AG04449 (cell line): ENCODE measurements around the gene P2RX7.

Experiments used
- CTCF ChIA-PET: fragments of 350-600 bp; formaldehyde crosslinking; extraction: SDS; loops from one replicate; lab custom pipeline; 2021; ENCODE audit warnings: antibody characterized with exemption; lab: Yijun Ruan, JAX
- POLR2A ChIA-PET: fragments of 400-600, 350-600 bp; formaldehyde crosslinking; extraction: SDS; loops from one replicate; lab custom pipeline; 2020; ENCODE audit warnings: antibody characterized with exemption, inconsistent platforms; lab: Yijun Ruan, JAX
- DNase-seq: peaks from one replicate; pipeline ENCODE4 v3.0.0-alpha.2; 2010; ENCODE audit warnings: low read depth, low spot score
- H3K4me3 ChIP-seq: 2 replicates; pipeline ENCODE4 v1.5.1; 2011; ENCODE audit warnings: low read depth, mild to moderate bottlenecking, control low read depth, low read length
- CTCF ChIP-seq: IDR thresholded peaks from one replicate; pipeline ENCODE4 v1.5.1; 2011; ENCODE audit warnings: mild to moderate bottlenecking, moderate library complexity, low read length, control low read depth, inconsistent platforms; ENCODE audit not compliant: insufficient read depth; ENCODE audit errors: missing control alignments

P2RX7 gene

DNA sequence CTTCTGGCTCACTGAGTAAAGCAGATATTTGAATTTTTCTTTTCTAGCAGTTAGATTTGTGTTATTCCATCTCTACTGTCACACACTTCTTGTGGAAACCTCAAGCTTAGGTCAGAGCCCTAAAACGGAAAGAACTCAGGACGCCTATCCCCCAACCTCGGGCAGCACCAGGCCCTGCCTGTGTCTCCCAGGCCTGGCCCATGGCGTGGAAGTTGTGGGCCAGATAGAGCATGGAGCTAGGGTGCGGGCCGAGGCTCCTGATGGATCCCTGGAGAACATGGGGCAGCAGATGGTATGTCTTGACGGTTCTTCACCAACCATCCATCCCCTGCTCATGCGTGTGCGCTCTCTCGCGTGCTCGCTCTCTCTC is 97.8 kb downstream of the P2RX7 start:
- TF ChIP-seq CTCF, result no peak

DNA sequence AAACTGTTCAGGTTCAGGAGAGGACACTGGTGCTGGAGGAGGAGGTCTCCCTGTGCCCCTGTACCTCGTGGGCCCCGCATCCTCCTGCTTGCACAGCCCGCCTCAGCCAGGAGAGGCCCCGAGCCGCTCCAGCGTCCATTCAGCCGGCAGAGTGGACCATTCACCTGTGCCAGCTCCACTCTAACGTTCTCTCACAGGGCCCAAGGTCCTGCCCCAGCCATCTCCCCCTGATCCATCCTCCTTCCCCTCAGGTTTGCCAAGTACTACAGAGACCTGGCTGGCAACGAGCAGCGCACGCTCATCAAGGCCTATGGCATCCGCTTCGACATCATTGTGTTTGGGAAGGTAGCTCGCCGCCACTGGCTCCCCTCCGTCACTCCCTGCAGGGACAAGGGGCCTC is 99.5 kb downstream of the P2RX7 start:
- no peak for DNase-seq
- TF ChIP-seq CTCF, result no peak
- CTCF ChIA-PET, result interaction anchor here (3.5 kb wide), 1 partner anchor 8 kb away, joined by 60 read pairs; no protein-coding TSS in a partner anchor
- H3K4me3 ChIP-seq, result no peak overlapping the region
- POLR2A ChIA-PET, result no interaction called here

More for the DNA sequence above, 97.8 kb downstream of the P2RX7 start:
- POLR2A ChIA-PET, result no interaction called here
- CTCF ChIA-PET, result interaction anchor here (0.7 to 3.5 kb wide), 14 partner anchors 10 to 648 kb away, joined by 3 to 60 read pairs (median 4); no protein-coding TSS in a partner anchor
- no peak overlapping the region for H3K4me3 ChIP-seq
- DNase-seq, result no peak

GRCh38 chr12:121232977-121233627 is 100.4 kb downstream of the P2RX7 start:
- H3K4me3 ChIP-seq, result no peak overlapping the region
- no peak for TF ChIP-seq CTCF
- DNase-seq, result no peak
- ChIA-PET POLR2A (no interaction called here), CTCF (interaction anchor here (0.6 kb wide), 1 partner anchor 10 kb away, joined by 3 read pairs; no protein-coding TSS in a partner anchor)

DNA sequence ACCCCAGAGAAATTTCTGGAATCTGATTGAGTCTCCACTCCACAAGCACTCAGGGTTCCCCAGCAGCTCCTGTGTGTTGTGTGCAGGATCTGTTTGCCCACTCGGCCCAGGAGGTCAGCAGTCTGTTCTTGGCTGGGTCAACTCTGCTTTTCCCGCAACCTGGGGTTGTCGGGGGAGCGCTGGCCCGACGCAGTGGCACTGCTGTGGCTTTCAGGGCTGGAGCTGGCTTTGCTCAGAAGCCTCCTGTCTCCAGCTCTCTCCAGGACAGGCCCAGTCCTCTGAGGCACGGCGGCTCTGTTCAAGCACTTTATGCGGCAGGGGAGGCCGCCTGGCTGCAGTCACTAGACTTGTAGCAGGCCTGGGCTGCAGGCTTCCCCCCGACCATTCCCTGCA is 100.9 kb downstream of the P2RX7 start:
- H3K4me3 ChIP-seq, result no peak overlapping the region
- no peak for TF ChIP-seq CTCF
- DNase-seq, result no peak
- ChIA-PET CTCF (no interaction called here), POLR2A (no interaction called here)

DNA sequence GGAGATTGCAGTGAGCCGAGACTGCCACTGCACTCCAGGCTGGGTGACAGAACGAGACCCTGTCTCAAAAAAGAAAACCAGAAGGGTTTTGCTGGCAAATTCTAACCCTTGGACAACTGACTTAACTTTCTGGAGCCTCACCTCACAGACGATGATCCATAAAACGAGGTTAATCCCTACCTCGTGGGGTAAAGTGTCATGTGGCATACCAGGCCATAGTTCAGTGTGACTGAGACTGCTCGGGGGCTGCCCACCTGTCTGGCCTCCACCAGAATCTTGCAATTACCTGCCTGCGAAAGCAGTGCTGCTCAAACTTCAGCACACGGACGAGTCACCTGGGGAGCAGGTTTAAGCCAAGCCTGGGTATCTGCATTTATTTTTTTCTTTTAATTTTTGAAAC is 104.1 kb downstream of the P2RX7 start:
- ChIA-PET POLR2A (no interaction called here), CTCF (no interaction called here)
- no peak overlapping the region for H3K4me3 ChIP-seq
- no peak for TF ChIP-seq CTCF
- no peak for DNase-seq

DNA sequence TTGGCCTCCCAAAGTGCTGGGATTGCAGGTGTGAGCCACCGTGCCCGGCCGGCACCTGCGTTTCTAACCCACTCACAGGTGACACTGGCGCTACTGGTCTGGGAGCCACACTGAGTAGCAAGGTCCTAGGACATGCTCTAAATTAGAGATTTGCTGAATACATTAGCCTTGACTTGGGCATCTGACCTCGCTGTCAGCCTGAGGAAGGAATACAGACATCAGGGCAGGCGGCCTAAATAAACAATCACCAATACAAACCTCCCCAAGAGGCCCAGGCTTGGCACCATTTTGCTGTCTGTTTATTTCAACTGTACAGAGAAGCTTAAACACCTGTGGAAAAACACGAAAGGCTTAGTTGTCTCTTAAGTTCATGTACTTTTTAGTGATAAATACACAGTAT is 104.7 kb downstream of the P2RX7 start:
- ChIA-PET CTCF (interaction anchor here (6.1 kb wide), 1 partner anchor 7 kb away, joined by 60 read pairs; no protein-coding TSS in a partner anchor), POLR2A (no interaction called here)
- no peak for TF ChIP-seq CTCF
- no peak overlapping the region for H3K4me3 ChIP-seq
- DNase-seq, result no peak
